Endothelial cell of hepatic sinusoid (primary cell): ENCODE data around the gene PEX19.
"Not testable (repeated sequence)": the region's sequence is repeated elsewhere in the genome, so short reads cannot be mapped to it uniquely, and the experiment has no call there.

ENCODE experiments used
- in situ Hi-C: cut with HindIII; loops from 2 replicates; pipeline ENCODE4 v1.10.0; 2017; ENCODE audit warnings: low sequenced_read_pairs

The PEX19 gene, protein sequence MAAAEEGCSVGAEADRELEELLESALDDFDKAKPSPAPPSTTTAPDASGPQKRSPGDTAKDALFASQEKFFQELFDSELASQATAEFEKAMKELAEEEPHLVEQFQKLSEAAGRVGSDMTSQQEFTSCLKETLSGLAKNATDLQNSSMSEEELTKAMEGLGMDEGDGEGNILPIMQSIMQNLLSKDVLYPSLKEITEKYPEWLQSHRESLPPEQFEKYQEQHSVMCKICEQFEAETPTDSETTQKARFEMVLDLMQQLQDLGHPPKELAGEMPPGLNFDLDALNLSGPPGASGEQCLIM

DNA sequence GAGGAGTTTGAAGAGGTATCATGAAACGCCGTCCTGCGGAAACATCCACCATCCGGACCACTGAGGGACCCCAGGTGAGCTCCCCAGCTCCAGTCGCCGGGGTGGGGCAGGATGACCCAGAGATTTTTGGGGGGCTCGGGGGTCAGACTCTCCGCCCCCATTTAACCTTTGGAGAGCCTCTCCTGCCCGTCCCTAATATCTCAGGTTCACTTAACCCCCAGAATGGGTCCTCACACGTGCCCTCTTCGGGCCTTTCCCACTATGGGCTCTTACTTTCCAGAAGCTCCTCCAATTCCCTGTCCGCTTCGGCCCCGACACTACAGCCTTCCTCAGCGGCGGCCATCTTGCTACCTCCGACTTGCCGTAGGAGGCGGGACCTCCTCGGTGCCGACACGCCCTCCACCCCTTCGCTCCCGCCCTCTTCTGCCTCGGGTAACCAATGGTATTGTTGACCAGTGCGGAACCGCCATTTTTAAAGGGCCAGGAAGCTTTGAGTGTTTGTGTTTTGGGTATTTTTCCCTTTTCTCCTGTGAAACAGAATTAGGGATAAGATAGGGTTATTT, at the start of gene PEX19:
Gene PEX19 (minus strand): TSS at position 352 of the 563 bp plus-strand sequence. CDS start 9 bp downstream, at position 343.
- in situ Hi-C loops = no loop called here

DNA sequence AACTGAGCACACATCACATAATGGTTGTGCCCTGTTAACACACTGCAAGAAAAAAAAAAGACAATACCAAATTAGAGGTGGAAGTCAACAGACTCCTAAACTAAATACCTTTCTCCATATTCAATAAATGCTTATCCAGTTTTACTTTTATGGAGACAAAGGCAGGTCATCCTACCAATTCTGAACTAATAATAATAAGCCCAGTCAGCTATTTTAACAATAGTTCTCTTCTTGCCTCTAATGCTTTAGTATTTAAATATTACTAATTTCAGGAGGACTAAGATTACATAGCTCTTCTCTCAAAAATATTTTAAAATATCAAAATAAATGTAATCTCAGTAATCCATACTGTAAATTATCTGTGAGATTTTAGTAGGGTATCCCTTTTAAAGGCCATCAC, 47.6 kb upstream of the PEX19 start:
- in situ Hi-C loops = no loop called here

DNA sequence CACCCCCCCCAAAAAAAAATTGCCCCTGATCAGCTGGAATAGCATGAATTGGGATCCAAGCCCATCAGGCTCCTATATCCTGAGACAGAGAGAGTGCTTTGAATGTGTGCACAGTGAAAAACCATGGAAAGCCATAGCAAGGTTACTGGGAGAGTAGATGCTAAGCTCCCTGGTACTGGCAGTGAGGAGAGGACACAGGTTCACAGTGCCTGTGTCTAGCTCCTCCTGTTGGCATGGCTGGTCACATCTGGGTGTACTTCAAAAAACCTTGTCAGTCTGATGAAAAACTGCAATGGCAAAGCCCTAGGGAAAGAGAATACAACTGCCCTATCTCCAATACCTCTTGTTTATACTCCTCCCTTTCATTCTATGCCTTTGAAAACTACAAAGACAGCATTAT, 45.2 kb upstream of the PEX19 start:
- in situ Hi-C loops = no loop called here

DNA sequence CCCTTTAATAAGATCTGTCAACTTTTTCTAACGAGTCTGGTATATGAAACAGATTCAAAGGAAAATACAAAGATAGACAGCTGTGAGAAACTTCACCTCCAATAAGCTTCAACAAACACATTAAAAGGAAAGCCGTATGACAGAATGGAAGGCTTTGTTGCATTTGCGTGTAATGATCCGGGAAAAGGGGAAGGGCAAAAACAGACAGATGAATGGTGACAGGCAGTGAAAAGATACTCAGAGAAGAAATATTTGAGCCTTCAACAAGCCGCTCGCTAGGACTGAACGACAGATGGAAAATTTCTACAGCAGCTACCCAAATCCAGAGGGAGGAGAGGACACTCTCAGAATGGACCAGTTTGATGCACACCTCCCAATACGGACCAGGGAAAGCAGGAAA, 43.3 kb upstream of the PEX19 start:
- in situ Hi-C loops = loop anchor here (5.0 kb wide), 1 partner anchor 36 kb away; no protein-coding TSS in a partner anchor

DNA sequence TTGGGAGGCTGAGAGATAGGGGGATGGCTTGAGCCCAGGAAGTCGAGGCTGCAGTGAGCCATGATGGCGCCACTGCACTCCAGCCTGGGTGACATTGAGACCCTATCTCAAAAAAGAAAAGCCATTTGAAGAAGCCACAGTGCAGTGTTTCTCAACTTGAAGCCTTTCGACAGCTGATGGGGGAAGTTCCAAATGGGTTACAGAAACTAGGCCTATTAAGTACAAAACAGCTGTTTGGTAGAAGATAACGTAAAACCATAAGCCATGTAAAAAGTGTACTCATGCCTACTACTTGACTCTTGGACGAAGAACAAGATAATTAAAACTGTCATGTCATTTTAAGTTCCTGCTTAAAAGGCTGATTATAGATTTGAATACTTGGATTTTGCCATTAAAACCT, 41.5 kb upstream of the PEX19 start:
- in situ Hi-C loops = loop anchor here (5.0 kb wide), 1 partner anchor 34 kb away; no protein-coding TSS in a partner anchor

DNA sequence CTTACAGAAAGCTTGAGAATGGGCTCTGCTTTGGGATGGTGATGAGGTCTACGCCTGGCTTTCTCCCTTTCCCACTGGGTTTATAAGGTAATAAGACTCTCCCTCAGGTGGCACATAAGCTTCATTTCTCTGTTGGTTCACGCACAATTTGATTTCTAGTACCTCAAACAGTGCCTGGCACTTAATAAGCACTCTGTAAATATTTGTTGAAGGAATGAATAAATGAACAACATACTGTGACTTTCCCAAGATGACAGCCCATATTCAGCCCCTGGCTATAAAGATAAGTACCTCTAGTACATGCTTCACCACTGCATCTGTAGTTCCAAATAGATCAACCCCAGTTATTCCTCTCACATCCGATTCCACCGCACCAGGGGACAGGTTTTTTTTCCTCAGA, 40.3 kb upstream of the PEX19 start:
- in situ Hi-C loops = loop anchor here (5.0 kb wide), 1 partner anchor 33 kb away; no protein-coding TSS in a partner anchor

DNA sequence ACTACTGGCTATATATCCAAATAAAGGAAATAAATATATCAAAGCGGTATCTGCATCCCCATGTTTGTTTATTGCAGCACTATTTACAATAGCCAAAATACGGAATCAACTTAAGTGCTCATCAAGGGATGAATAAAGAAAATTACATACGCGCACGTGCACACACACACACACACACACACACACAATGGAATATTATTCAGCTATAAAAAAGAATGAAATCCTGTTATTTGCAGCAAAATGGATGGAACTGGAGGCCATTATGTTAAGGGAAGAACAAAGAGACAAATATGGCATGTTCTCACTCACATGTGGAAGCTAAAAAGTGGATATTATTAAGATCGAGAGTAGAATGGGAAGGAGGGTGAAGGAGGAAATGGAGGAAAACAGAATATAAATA, 37.9 kb upstream of the PEX19 start:
- in situ Hi-C loops = no loop called here

DNA sequence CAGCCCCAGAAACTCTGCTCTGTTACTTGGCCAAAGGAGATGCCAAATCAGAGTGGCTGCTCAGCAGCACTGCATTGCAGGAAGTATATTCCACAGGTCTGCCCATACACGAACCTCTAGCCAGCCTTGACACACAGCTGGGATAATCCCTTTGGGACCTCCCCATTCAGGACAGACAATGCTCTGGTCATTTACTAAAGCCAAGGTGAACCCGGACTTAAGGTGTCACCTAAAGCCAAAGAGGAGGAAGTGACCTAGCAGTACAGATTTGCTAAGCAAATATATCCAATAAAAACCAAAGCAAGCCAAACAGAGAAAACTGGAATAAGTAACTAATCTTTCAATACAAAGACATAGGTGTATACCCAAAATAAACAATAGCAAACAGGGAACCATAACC, 30.4 kb upstream of the PEX19 start:
- in situ Hi-C loops = no loop called here

DNA sequence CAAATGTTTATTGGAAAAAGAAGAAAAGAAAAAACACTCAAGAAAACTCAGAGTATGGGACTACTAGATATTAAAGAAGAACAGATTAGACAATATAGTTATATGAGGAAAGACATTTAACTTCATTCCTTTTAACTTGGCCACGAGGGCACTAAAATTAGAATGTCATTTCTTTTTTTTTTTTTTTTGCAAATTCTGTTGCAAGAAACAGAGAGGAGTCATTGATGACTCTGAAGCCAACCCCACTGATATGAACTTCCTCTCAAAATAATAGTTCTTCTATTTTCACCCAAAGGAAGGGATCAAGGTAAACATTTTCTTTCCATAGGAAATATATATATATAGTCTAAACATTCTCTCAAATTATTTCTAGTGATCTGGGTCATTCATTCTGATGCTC, 24.6 kb upstream of the PEX19 start:
- in situ Hi-C loops = no loop called here

DNA sequence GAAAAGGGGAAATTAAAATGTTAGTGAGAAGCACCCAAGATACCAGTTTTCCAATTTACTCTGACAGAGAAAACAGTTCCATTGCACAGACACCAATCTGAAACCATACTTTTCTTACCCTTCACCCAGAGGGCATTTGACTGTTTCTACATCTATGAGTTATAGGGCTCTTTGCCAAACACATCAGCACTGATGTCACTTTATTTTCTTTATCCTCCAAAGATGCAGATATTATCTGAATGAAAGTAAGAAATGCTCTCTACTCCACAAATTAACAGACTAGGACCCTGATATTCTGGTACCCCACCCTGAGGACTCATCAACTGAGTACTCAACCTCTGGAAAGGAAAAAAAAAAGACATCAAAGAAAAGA, 24.2 kb upstream of the PEX19 start:
- in situ Hi-C loops = no loop called here

DNA sequence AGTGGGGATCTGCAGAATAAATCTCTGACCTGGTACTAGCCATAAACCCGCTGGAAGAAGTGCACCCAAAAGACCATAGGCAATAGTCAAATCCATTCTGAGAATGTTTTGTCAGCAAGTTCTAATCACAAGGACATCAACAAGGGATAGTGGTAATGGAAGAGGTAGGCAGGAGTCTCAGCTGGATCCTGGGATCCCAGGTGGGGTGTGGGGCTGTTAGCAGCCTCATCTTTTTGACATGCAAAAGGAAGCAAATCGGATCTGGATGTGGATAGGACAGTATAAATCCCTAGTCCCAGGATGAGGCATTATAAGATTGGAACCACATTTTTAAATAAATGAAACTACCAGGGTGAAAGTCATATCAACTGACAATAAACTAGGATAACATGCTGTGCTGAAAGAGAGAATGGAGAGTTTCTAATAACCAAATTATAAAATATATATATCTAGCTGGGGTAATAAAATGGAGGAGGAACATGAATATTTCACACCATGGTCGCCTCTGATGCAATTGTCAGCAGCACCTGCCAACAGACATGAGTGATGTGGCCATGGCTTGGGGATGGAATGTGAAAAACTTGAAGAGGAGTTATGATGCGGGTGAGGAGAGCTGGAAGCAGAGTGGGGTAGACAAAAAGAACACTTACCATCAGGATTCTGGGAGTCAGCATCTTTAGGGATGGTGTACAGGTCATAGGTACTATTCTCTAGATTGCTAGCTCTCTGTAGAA, 23.7 kb upstream of the PEX19 start:
- in situ Hi-C loops = no loop called here

DNA sequence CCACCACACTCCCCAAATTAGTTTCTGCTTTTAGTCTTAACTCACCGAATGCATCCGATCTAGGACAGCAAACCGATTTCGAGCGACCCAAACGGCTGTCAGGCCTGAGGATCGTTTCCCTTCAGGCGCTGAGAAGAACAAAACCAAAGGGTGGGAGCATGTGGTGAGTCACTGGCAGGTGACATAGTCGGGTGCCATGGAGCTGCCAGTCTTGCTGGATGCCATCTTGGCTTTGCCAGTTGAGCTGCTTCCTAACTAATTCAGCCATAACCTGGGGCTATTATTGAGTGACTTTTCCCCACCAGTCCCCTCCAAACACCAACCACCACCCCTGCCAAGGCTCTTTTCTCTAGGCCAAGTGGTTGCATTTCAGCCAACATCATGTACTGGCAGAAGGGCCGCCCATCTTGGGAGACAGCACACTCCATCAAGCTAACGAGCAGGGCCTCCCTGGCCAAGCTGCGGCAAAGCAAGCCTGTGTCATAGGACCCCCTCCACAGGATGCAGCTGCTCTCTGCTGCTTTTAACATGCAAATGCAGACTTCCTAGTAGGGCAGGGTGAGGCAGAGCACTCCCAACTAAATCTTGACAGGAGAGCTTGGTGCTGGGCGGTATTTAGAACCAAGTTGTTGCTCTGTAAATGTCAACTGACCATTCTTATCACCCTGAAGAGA, 22.3 kb upstream of the PEX19 start:
- in situ Hi-C loops = no loop called here

DNA sequence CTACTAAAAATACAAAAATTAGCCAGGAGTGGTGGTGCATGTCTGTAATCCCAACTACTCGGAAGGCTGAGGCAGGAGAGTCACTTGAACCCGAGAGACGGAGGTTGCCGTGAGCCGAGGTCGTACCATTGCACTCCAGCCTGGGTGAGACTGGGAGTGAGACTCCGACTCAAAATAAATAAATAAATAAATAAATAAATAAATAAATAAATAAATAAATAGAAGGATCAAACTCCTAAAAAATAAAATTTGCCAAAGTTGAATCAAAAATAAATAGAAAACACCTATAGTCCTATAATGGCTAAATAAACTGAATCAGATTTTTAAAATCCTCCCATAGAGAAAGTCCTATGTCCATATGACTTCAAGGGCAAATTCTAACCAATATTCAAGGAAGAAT, 15.2 kb upstream of the PEX19 start:
- in situ Hi-C loops = no loop called here

DNA sequence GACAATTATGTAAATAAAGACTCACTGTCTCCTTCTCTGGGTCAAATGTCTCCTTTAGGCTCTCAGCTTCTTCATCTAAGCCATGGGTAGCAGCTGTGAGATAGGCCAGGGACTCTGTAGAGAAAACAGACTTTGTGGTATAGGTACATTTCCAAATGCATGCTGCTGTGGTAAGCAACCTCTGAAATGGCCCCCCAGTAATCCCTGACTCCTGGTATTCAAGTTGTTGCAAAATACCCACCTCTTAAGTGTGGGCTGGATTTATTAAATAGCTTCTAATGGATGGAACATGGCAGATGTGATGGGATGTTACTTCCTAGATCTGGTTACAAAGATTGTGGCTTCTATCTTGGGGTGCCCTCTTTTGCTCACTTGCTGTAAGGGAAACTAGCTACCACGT, 11.1 kb upstream of the PEX19 start:
- in situ Hi-C loops = no loop called here

DNA sequence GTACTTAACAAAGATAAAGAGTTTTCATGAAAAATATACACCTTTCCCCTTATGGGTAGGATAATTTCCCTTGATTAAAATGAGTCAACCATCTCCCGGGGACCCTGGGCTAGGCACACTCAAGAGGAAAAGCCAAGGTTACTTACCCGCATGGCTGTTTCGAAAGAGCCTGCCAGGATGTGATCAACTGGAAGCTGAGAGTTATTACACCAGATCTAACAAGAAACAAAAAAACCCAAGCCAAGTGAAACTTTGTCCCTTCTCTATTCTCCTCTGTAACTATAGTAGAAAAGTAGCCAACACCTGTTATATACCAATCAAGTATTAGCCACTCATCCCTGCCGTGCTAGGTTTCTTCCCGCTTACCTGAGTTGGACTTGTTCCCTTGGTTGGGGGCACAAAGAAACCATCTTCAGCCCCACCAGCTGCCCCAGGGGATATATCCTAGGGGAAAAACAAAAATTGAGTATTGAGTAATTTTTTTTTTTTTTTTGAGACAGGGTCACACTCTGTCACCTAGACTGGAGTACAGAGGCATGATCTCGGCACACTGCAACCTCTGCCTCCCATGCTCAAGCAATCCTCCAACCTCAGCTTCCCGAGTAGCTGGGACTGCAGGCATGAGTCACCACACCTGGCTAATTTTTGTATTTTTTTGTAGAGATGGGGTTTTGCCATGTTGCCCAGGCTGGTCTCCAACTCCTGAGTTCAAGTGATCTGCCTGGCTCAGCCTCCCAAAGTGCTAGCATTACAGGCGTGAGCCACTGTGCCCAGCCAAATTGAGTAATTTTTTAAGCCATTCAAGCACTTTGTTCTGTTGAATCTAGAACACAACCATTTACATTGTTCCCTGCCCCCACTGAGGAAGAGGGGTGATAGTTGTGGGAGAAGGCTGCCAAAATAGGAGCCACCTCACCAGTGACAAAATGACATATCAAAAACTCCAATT, 8.4 kb upstream of the PEX19 start:
- in situ Hi-C loops = loop anchor here (5.0 kb wide), 2 partner anchors 34 to 84 kb away; no protein-coding TSS in a partner anchor

DNA sequence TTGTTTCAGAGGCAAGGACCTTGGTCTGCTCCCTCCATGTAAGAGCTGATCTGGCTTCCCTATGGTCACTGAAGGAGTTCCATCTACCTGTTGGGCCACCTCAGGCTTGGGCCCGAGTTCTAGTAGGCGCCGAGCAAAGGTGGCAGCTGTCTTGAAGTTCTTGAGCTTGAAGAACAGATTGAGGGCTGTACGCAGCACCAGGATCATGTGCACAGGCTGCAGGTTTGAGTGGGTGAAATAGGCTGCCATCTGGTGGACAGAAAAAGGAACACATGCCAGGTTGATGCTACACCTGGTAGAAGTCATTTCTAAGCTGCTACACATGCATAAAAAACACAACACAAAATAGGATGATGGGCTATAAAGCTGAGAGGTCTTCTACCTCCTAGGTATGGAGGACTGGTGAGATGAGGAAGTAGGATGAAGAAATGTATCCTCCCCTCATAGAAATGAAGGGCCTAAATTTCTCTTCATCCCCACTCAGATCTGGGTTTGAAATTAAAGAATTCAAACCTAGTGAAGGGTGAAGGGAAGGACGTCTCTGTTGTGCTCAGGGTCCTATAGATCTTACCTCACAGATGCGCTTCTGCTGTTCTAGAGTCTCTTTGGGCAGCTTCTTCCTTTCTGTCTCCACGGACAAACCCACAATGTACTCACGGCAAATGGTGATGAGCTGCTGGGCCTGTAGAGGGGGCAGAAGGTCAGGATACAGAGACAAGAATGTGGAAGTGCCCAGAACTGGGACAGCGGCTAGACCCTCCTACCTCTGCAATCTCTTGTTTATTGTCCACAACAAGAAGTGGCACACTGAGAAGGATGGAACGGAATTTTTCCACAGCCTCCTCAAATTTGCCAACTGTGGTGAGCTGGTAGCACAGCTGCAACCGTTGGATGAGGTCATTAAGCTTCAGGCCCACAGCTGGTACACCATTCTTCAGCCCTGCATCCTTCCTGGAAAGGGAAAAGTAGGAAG, 6.6 kb upstream of the PEX19 start:
- in situ Hi-C loops = loop anchor here (5.0 kb wide), 2 partner anchors 36 to 86 kb away; no protein-coding TSS in a partner anchor

DNA sequence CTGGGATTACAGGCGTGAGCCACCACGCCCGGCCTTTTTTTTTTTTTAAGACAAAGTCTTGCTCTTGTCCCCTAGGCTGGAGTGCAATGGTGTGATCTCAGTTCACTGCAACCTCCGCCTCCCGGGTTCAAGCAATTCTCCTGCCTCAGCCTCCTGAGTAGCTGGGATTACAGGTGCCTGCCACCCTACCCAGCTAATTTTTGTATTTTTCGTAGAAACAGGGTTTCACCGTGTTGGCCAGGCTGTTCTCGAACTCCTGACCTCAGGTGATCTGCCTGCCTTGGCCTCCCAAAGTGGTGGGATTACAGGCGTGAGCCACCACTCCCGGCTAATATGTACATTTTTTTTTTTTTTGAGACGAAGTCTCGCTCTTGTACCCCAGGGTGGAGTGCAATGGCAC, 2.8 kb upstream of the PEX19 start:
- in situ Hi-C loops = not testable (repeated sequence)

DNA sequence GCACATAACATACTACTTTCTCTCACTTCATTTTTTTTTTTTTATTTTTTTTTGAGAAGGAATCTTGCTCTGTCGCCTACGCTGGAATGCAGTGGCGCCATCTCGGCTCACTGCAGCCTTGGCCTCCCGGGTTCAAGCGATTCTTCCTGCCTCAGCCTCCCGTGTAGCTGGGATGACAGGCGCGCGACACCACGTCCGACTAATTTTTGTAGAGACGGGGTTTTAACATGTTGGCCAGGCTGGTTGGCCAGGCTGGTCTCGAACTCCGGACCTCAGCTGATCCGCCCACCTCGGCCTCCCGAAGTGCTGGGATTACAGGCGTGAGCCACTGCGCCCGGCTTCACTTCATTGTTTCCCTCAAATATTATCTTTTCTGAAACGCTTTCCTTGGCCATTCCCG, 573 bp upstream of the PEX19 start:
- in situ Hi-C loops = no loop called here

DNA sequence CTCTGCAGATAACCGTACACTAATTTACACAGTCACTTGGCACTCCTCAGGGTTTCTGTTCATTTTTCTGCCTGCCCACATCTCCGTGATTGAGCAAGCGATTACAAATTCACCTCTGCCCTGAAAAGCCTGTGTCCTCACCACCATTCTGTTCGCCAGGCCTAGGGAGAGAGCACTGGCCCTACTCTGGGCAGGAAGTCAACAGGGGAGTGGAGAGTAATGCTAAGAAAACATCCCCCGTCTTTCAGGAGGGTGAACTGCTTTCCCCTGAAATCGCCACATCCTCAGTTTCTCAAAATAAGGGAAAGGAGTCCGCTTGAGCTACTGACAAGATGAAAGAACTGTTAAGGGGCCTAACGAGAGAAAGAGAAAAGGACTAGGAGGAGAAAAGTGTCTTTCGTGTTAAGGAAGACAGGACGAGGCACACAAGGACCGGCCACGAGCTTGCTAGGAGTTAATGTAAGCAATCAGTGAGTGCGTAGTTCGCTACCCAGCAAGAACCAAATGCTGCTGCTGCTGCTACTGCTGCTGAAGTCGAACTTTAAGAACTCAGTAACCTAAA, 632 bp downstream of the PEX19 start:
- in situ Hi-C loops = no loop called here
